Stromal cell of bone marrow (primary cell): ENCODE data around the gene EXOSC6.
"Not testable (repeated sequence)": the region's sequence is repeated elsewhere in the genome, so short reads cannot be mapped to it uniquely, and the experiment has no call there.

Experiments used
- DNase-seq: peaks from one replicate; pipeline ENCODE4 v3.0.0-alpha.2; 2012; ENCODE audit warnings: low read depth

The EXOSC6 gene

DNA sequence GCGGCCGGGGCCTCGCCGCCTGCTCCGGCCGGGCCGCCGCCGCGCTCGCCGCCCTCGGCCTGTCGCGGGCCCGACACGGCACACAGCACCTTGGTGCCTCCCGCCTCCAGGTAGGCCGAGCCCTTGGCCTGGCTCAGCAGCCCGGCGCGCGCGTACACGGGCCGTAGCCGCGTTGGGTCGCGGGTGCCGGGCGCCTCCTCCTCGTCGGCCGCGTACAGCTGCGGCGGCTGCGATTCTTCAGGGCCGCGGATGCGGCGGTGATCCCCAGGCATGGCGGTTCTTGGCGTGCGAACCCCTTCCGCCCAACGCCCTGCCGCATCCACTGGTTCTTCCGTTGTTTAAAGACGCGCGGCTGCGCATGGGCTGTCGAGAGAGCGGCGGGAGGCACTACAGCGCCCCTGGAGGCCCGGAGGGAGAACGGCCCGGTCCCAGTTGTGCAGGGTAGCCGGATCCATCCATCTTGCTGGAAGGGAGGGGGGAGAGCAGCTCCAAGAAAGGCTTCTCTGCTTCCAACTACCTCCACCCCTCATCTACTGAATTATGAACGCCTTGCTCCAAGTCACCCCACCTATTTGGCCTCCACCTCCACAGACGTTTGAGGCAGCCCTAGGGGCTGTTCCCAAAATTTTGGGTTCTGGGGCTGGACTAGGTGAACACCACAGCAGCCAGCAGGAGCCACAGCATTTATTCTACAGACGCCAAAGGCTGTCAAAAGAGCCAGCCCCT lies at the start of gene EXOSC6:
TSS of gene EXOSC6 (minus strand) at position 312 of the 726 bp plus-strand sequence. CDS start at position 272, 40 bp downstream.
- peak; percentile 83 for DNase-seq

DNA sequence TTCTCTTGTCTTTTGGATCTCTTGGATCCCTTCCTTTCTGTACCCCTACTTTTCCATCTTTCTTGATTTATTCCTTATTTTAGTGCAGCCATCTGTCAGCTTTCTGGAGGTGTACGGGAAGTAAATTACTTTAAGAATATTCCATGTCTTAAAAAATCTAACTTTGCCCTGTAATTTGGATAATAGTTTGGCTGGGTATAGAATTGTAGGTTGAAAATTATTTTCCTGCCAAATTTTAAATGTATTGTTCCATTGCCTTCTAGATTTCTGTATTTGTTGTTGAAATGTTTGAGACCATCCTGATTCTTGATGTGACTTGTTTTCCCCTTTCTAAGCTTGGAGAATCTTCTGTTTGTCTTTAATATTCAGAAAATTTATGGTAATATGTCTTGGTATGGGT lies 49.4 kb upstream of the EXOSC6 start:
- DNase-seq = no peak

DNA sequence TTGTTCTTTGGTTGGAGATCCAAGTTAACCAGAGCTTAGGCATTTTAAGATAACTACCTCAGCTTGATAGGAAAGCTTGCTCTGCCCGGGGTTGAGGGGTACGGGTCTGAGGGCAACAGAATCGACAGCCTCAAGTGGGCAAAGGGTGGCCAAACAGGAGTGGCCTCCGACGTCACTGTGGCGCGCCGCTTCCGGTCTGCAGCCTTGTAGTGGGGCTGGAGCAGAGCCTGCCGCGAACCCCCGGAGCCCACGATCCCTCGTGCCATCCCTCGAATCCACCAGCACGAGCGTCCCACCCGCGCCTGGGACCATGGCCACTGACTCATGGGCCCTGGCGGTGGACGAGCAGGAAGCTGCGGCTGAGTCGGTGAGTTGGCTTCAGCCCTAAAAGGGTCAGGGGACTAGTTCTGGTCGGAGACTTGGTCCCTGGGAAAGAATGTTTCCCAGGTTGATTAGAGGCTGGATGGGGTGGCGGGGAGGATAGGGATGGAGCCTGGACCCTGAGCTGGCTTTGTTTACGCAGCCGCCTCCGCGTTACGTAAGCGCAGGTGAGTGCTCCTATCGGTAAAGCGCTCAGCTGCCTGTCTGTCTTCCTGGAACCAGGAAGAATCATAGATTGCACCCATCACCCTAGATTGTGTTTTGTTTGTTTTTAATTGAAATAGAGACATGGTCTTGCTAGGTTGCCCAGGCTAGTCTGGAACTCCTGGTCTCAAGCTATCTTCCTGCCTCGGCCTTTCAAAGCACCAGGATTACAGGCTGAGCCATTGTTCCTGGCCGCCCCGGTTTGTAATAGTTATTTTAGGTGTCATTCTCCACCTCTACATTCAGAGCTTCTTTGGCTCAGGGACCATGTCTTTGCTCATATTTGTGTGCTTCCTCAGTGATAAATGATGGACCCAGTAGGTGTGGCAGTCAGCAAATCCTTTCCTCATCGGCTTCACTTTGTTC lies 47.5 kb upstream of the EXOSC6 start, which contains the start of gene DDX19B:
TSS of gene DDX19B (plus strand) at position 199 of the 951 bp plus-strand sequence. CDS start at position 311, 112 bp downstream.
- peak; percentile 51 for DNase-seq

DNA sequence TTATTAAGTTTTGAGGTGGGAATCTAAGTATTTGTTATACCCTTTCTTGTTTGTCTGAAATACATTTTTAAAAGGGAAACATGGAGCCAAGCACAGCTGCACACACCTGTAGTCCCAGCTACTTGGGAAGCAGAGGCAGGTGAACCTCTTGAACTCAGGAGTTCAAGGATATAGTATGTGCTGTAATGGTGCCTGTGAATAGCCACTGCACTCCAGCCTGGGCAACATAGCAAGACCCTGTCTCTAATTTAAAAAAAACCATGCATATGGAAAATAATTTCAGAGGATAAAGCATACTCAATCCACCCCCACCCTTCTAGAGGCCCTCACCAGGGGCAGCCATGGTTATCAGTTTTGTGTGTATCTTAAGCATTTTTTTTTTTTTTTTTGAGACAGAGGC lies 43.9 kb upstream of the EXOSC6 start:
- DNase-seq = no peak

DNA sequence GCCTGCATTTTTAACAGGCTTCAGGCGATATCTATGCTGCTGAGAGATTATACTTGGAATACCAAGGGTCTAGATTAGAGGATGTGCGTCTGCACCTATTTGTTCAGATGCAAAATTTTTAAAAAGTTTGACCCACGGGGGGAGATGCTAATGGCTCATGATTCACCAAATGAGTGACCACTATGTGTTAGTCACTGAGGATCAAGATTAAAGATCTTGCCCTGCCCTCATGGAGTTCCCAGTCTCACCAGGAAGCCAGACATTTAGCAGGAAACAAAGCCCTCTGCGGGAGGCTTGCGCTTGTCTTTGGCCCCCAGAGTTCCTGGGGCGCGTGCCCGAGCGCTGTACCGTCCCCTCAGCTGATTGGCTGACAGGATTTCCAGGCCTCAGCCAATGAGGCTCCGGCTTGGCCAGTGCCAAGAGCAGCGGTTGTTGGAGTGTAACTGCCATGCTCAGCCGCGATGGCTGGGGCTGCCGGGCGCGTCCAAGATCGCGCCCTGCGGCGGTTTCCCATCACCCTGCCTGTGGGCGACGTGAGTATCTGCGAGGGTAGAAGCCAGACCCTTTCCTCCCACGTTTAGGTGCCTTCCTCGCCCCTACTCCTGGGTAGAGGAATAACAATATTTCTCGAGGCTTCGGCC lies 42.8 kb upstream of the EXOSC6 start:
- DNase-seq = no peak

DNA sequence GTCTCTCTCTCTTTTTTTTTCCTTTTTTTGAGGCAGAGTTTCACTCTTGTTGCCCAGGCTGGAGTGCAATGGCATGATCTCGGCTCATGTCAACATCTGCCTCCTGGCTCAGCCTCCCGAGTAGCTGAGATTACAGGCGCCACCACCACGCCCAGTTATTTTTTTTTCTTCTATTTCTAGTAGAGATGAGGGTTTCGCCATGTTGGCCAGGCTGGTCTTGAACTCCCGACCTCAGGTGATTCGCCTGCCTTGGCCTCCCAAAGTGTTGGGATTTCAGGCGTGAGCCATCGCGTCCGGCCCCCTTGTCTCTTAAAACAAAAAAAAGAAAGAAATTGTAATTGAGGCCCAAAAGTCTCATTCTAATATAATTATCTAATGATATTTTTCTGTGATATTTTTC lies 40.4 kb upstream of the EXOSC6 start:
- not testable (repeated sequence) for DNase-seq

DNA sequence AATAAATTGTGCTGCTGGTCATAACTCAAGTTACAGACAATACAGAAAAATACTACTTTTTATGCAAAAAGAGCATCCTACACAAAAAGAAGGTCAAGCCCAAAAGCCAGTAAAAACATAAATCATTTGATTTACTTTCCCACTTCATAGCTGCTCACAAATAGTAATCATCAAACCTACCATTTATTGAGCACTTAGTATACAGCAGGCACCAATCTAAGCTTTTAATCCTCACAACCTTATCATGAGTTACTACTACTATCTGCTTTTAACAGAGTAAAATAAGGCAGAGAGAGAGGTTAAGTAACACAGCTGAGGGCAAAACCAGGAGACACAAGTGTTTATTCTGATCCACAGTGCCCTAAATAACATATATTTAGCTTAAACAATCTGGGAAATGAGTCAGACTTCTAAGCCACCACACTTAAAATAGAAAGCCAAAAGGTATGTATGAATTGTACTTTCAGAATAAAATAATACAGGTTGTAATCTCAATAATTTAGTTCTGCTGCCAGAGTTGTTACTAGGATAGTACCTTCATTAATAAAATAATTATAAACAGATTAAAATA lies 39.3 kb upstream of the EXOSC6 start:
- DNase-seq = no peak

DNA sequence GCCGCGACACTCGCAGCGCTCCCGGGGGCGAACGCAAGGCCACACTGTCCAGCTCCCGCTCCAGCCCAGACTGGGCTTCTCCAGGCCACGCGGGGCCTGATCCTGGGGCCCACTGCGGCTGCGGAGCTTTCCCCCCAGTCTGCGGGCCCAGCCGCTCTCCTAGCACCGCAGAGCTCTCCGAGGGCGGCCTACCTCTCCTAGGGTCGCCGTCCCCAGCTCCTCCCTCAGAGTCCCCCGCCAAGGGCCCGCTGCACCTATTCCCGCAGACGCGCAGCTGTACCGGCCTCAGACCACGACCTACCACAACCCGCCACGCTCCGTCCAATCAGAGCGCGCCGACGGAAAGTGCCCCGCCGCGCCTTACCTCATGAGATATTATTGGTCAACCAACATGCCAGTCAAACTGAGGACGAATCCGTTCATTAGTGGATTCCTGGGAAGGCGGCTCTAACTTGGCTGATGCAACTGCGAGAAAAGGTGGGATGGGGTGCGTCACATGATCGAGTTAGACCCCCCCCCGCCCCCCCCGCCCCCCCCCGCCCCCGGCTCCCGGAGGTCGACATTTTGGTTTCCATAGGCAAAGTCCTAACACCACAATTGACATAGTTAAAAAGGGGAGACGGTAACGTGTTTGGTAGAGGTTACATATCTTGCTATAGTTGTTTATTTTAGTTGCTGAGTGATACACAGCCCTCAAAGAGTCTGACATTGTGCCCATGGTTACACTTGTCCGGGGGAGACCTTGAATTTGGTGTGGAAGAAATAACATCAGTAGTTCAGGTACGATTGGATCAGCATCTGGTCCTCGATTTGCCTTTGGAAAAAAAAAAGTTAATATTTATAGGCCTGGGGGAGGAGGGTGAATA lies 37.7 kb upstream of the EXOSC6 start, which contains the start of gene AARS1:
TSS of gene AARS1 (minus strand) at position 278 of the 866 bp plus-strand sequence. CDS start 6,743 bp downstream, outside the sequence.
- DNase-seq = peak; percentile 100

DNA sequence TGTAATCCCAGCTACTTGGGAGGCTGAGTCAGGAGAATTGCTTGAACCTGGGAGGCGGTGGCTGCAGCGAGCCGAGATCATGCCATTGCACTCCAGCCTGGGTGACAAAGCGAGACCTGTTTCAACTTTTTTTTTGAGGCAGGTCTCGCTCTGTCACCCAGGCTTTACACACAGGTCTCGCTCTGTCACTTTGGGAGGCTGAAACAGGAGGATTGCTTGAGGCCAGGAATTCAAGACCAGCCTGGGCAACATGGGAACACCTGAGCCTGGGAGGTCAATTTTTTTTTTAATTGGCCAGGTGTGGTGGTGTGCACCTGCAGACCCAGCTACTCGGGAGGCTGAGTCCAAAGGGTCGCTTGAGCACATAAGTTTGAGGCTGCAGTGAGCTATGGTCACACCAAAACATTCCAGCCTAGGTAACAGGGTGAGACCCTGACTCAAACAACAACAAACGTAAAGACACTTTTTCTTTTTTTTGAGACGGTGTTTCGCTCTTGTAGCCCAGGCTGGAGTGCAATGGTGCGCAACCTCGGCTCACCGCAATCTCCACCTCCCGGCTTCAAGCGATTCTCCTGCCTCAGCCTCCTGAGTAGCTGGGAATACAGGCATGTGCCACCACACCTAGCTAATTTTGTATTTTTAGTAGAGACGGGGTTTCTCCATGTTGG lies 35.7 kb upstream of the EXOSC6 start:
- DNase-seq = not testable (repeated sequence)

DNA sequence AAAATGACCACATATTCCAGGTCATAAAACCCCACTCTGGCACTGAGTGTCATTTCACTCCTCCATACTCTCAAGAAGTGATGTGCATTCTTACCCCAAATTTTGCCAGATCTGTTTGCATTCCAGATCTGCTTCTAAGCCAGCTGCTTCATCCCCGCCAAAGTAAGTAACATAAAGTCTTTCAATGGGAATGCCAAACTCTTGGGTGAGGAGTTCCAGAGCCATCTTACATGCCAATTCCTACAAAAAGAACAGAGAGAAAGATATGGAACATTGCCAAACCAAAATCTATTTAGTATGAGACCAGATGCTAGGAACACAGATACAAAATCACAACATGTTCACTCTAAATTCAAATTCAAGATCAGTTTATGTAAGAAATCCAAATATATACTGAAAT lies 24.7 kb upstream of the EXOSC6 start:
- DNase-seq = no peak

DNA sequence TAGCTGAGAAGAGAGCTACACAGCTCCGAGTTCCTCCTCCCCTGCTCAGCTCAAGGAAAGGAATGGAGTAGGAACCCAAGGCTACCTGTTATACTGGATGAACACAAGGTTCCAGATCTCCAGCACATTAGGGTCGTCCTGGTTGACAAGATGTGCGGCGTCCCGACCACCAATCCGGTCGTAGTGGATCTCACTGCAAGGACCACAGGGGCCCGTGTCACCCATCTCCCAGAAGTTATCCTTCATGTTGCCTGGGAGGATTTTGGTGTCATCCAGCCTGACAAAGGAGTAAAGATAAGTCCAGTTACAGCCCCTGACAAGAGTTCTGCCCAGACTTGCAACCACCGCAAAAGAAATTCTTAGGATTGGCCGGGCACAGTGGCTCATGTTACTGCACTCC lies 20.0 kb upstream of the EXOSC6 start:
- no peak for DNase-seq

DNA sequence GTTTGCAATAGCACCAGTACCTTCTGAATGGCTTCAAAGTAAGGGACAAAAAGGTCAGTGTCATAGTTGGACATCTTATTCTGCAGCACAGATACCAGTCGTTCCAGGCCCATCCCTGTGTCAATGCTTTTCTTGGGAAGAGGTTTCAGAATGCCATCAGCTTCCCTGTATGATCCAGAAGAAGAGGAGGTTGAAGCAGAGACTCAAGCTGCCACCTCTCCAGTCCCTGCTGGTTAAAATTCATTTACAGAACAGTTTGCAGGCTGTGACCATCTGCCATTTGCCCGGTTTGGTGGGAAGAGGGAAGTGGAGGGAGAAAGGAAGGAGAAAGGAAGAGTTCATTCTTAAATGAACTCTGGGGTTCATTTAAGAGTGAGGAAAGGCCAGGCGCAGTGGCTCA lies 18.4 kb upstream of the EXOSC6 start:
- DNase-seq = no peak

DNA sequence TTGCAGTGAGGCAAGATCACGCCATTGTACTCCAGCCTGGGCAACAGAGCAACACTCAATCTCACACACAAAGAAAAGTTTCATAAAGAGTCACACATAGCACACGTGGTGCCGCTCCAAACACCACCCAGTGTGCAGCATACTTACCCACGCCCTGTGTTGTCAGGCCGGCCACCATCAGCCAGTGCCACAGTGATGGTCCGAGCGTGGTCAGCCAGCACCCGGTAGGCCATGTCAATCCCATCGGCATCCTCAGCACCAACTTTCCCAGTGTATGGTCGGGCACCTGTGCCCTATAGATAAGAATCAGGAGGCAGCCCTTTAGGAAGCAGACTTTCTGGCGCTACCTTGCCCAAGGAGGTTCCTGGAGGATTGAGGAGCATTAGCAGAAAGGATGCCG lies 17.7 kb upstream of the EXOSC6 start:
- no peak for DNase-seq

DNA sequence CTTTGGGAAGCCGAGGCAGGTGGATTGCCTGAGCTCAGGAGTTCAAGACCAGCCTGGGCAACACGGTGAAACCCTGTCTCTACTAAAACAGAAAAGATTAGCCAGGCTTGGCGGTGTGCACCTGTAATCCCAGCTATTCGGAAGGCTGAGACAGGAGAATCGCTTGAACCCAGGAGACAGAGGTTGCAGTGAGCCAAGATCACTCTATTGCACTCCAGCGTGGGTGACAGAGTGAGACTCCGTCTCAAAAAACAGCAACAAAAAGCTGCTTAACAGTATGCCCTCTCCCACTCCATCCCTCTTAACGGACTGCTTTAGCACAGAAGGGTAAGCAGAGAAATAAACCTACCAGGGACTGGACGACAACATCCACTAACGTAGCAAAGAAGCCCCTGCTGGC lies 16.2 kb upstream of the EXOSC6 start:
- not testable (repeated sequence) for DNase-seq

DNA sequence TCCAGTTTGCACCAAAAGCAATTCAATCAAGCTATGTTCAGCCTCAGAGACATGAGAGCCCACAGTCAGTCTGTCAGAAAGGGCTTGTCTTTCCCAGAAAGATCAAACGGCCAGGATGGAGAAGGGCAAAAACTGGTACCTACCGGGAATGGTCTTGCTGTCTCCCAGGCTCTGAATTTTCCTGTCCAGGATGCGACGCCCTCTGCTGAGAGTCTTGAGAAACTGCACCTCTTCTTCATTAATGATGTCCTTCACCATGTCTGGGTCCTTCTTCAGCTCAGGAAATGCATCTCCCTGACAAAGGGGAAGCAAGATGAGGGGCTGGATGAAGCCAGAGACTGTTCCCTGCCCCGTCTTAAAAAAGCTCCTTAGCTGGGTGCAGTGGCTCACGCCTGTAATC lies 15.8 kb upstream of the EXOSC6 start:
- peak; percentile 18 for DNase-seq

DNA sequence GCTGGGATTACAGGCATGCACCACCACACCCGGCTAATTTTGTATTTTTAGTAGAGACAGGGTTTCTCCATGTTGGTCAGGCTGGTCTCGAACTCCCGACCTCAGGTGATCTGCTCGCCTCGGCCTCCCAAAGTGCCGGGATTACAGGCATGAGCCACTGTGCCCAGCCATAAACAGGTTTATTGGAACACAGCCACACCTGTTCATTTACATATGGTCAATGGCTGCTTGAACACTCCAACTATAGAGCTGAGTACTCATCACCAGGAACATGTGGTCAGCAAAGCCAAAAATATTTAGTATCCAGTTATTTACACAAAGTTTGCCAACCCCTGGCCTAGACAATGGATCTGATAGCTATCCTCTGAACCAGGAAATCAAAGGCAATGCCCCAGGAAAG lies 8.2 kb upstream of the EXOSC6 start:
- not testable (repeated sequence) for DNase-seq

DNA sequence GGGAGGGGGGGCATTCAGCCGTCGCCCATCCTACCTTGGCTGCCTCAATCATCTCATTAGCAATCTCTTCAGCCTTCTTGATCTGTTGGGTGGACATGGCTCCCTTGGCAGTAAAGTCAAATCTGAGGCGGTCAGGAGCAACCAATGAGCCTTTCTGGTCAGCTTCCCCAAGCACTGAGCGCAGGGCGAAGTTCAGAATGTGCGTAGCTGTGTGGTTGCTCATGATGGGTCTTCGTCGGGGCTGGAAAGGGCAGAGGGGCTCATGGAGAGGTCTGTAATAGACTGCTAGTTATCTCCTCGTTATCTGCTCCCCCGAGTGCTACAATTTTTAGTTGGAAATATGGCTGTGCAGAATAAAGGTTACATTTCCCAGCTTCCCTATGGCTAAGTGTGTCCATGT lies 7.2 kb upstream of the EXOSC6 start:
- DNase-seq = no peak

DNA sequence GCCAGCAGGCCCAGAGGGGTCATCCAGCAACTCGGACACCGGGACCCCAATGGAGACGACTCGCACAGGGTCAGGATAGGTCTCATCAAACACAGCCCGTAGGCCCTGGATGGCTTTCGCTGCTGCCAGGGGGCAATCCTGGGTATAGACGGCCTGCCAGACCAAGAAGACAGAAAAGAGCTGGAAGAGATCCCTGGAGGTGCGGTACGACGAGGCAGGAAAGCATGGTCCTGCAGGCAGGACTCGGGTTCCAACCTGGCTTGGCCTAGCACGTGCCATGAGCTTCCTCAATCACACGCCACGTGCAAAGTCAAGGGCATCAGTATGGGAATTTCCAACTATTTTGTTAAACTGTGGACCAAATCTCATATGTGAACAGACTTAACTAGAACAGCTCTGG lies 6.3 kb upstream of the EXOSC6 start:
- no peak for DNase-seq

DNA sequence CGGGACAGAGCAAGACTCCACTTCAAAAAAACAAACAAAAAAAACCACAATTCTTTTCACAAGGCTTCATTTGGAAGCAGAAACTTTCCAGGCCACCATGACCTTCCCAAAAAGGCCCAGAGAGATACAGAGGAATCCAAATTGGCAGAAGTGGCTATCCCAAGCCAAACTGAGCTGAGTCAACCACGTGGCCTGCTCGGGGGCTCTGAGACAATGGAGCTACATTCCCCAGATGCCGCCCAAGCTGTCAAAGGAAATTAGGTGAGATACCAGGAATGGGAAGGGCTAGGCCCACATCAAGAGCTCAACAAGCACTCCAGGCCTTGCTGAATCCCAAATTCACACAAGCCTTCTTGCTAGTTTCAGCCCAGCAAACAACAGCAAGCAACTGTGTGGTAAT lies 5.7 kb upstream of the EXOSC6 start:
- DNase-seq = no peak

DNA sequence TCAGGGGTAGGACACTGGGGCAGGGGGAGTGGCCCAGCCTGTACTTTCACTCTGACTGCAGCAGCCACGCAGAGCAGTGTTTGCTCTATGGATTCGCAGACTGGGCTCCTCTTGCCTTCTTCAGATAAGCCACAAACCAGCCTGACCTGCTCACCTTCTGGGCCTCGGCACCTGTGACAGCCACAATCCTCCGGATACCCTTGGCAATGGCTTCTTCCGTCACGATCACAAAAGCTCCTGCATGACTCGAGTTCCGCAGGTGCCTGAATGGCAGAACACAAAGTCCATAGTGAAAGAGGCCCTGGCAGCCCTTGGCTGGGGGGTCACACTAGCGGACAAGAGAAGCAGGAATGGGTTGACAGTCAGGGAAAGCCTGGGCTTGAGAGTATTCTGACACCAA lies 3.8 kb upstream of the EXOSC6 start:
- no peak for DNase-seq

DNA sequence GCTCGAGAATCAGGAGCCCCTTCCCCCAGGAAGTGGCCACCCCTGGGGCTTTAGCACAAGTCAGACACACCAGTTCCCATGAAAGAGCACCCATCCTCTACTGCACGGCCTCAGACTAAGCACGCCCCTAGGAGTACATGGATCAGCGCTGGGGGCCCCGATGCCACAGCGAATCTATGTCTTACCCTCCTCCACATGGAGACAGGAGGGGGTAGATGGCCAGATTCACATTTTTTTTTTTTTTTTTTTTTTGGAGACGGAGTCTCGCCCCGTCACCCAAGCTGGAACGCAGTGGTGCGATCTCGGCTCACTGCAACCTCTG lies 3.2 kb upstream of the EXOSC6 start:
- no peak for DNase-seq
